ENCODE data around the gene C2orf78.

The C2orf78 gene

GRCh38 chr2:73836141-73836943 lies 52.4 kb downstream of the C2orf78 start:
- DNase-seq (ENCODE audit: insufficient read length, low spot score), result no peak
- TF ChIP-seq POLR2AphosphoS5 (IDR thresholded peaks at IDR 0.05; ENCODE audit: low read depth, low read length) (no peak), TAF1 (IDR thresholded peaks at IDR 0.05; ENCODE audit: low read depth, low read length) (no peak), POU2F2 (IDR thresholded peaks at IDR 0.05; ENCODE audit: low read depth, low read length) (no peak), PAX5 (IDR thresholded peaks at IDR 0.05; ENCODE audit: insufficient read depth, low read length, severe bottlenecking) (no peak), SPI1 (IDR thresholded peaks at IDR 0.05; ENCODE audit: low read depth, low read length) (no peak), POLR2A (IDR thresholded peaks at IDR 0.05; ENCODE audit: low read depth, low read length) (no peak)
- FAIRE-seq, result no peak

- FAIRE-seq (no peak), DNase-seq (ENCODE audit: insufficient read length, low spot score) (no peak)
- TF ChIP-seq POU2F2 (IDR thresholded peaks at IDR 0.05; ENCODE audit: low read depth, low read length) (no peak), SPI1 (IDR thresholded peaks at IDR 0.05; ENCODE audit: low read depth, low read length) (no peak), POLR2AphosphoS5 (IDR thresholded peaks at IDR 0.05; ENCODE audit: low read depth, low read length) (no peak), TAF1 (IDR thresholded peaks at IDR 0.05; ENCODE audit: low read depth, low read length) (no peak), POLR2A (IDR thresholded peaks at IDR 0.05; ENCODE audit: low read depth, low read length) (no peak), PAX5 (IDR thresholded peaks at IDR 0.05; ENCODE audit: insufficient read depth, low read length, severe bottlenecking) (no peak)
Observed at GRCh38 chr2:73837847-73838585, 54.0 kb downstream of the C2orf78 start.

- TF ChIP-seq TAF1 (IDR thresholded peaks at IDR 0.05; ENCODE audit: low read depth, low read length) (no peak), POLR2AphosphoS5 (IDR thresholded peaks at IDR 0.05; ENCODE audit: low read depth, low read length) (no peak), SPI1 (IDR thresholded peaks at IDR 0.05; ENCODE audit: low read depth, low read length) (no peak), POU2F2 (IDR thresholded peaks at IDR 0.05; ENCODE audit: low read depth, low read length) (no peak), POLR2A (IDR thresholded peaks at IDR 0.05; ENCODE audit: low read depth, low read length) (no peak), PAX5 (IDR thresholded peaks at IDR 0.05; ENCODE audit: insufficient read depth, low read length, severe bottlenecking) (no peak)
- FAIRE-seq (no peak), DNase-seq (ENCODE audit: insufficient read length, low spot score) (no peak)
Observed at GRCh38 chr2:73838889-73839534, 55.0 kb downstream of the C2orf78 start.

- no peak for FAIRE-seq
- DNase-seq (ENCODE audit: insufficient read length, low spot score), result no peak
- TF ChIP-seq POLR2A (IDR thresholded peaks at IDR 0.05; ENCODE audit: low read depth, low read length), result no peak
- no peak for TF ChIP-seq SPI1 (IDR thresholded peaks at IDR 0.05; ENCODE audit: low read depth, low read length)
- TF ChIP-seq TAF1 (IDR thresholded peaks at IDR 0.05; ENCODE audit: low read depth, low read length), result no peak
- TF ChIP-seq POU2F2 (IDR thresholded peaks at IDR 0.05; ENCODE audit: low read depth, low read length), result no peak
- TF ChIP-seq POLR2AphosphoS5 (IDR thresholded peaks at IDR 0.05; ENCODE audit: low read depth, low read length), result no peak
- TF ChIP-seq PAX5 (IDR thresholded peaks at IDR 0.05; ENCODE audit: insufficient read depth, low read length, severe bottlenecking), result no peak
Observed at GRCh38 chr2:73839653-73840411, 55.8 kb downstream of the C2orf78 start.

- TF ChIP-seq SPI1 (IDR thresholded peaks at IDR 0.05; ENCODE audit: low read depth, low read length) (no peak), TAF1 (IDR thresholded peaks at IDR 0.05; ENCODE audit: low read depth, low read length) (no peak), POLR2A (IDR thresholded peaks at IDR 0.05; ENCODE audit: low read depth, low read length) (no peak), PAX5 (IDR thresholded peaks at IDR 0.05; ENCODE audit: insufficient read depth, low read length, severe bottlenecking) (no peak), POU2F2 (IDR thresholded peaks at IDR 0.05; ENCODE audit: low read depth, low read length) (no peak), POLR2AphosphoS5 (IDR thresholded peaks at IDR 0.05; ENCODE audit: low read depth, low read length) (no peak)
- DNase-seq (ENCODE audit: insufficient read length, low spot score) (no peak), FAIRE-seq (no peak)
Observed at GRCh38 chr2:73841912-73842738, 58.1 kb downstream of the C2orf78 start.

GRCh38 chr2:73842739-73843019 lies 58.7 kb downstream of the C2orf78 start:
- FAIRE-seq, result no peak
- DNase-seq (ENCODE audit: insufficient read length, low spot score), result no peak
- TF ChIP-seq POLR2AphosphoS5 (IDR thresholded peaks at IDR 0.05; ENCODE audit: low read depth, low read length) (no peak), POLR2A (IDR thresholded peaks at IDR 0.05; ENCODE audit: low read depth, low read length) (no peak), SPI1 (IDR thresholded peaks at IDR 0.05; ENCODE audit: low read depth, low read length) (no peak), POU2F2 (IDR thresholded peaks at IDR 0.05; ENCODE audit: low read depth, low read length) (no peak), TAF1 (IDR thresholded peaks at IDR 0.05; ENCODE audit: low read depth, low read length) (no peak), PAX5 (IDR thresholded peaks at IDR 0.05; ENCODE audit: insufficient read depth, low read length, severe bottlenecking) (no peak)

GRCh38 chr2:73844087-73844486 lies 60.1 kb downstream of the C2orf78 start:
- DNase-seq (ENCODE audit: insufficient read length, low spot score), result no peak
- TF ChIP-seq POU2F2 (IDR thresholded peaks at IDR 0.05; ENCODE audit: low read depth, low read length) (no peak), PAX5 (IDR thresholded peaks at IDR 0.05; ENCODE audit: insufficient read depth, low read length, severe bottlenecking) (no peak), TAF1 (IDR thresholded peaks at IDR 0.05; ENCODE audit: low read depth, low read length) (no peak), SPI1 (IDR thresholded peaks at IDR 0.05; ENCODE audit: low read depth, low read length) (no peak), POLR2AphosphoS5 (IDR thresholded peaks at IDR 0.05; ENCODE audit: low read depth, low read length) (no peak), POLR2A (IDR thresholded peaks at IDR 0.05; ENCODE audit: low read depth, low read length) (no peak)
- FAIRE-seq, result no peak

- DNase-seq (ENCODE audit: insufficient read length, low spot score) (no peak), FAIRE-seq (no peak)
- no peak for TF ChIP-seq SPI1 (IDR thresholded peaks at IDR 0.05; ENCODE audit: low read depth, low read length)
- TF ChIP-seq POLR2A (IDR thresholded peaks at IDR 0.05; ENCODE audit: low read depth, low read length), result no peak
- no peak for TF ChIP-seq TAF1 (IDR thresholded peaks at IDR 0.05; ENCODE audit: low read depth, low read length)
- no peak for TF ChIP-seq PAX5 (IDR thresholded peaks at IDR 0.05; ENCODE audit: insufficient read depth, low read length, severe bottlenecking)
- TF ChIP-seq POU2F2 (IDR thresholded peaks at IDR 0.05; ENCODE audit: low read depth, low read length), result no peak
- no peak for TF ChIP-seq POLR2AphosphoS5 (IDR thresholded peaks at IDR 0.05; ENCODE audit: low read depth, low read length)
Observed at GRCh38 chr2:73850009-73850408, 66.0 kb downstream of the C2orf78 start.

Data from GM12891 (cell line).